ENCODE results near the gene ABI1. TPM values are rescaled to one million over a fixed set of nuclear protein-coding genes. Genes with fewer than 3 reads are reported as not detected.

ABI1 gene
- total RNA-seq, 4 donors from 2014 or later, result 51.4 to 67.1 (median 63.3) TPM

DNA sequence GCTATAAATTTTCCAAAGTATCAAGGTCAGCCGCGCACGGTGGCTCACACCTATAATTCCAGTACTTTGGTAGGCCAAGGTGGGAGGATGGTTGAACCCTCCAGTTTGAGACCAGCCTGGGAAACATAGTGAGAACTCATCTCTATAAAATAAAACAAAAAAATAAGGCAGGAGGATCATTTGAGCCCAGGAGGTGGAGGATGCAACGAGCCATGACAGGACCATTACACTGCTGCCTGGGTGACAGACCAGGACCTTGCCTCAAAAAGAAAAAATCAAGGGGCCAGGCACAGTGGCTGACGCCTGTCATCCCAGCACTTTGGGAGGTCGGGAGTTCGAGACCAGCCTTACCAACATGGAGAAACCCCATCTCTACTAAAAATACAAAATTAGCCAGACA, 60.3 kb downstream of the ABI1 start:
- no peak overlapping the region for H3K4me3 ChIP-seq
- no peaks in the 10 kb centered on the region for H3K36me3 ChIP-seq
- no peaks in the 10 kb centered on the region for H3K27me3 ChIP-seq
- TF ChIP-seq POLR2A (IDR thresholded peaks at IDR 0.05), result no peak
- DNase-seq, result no peak
- intact Hi-C loops (cut with DNase I), result no loop called here
- 88 to 94% methylated on average over 7 of the region's 7 CpGs for WGBS, 2 donors
- H3K9me3 ChIP-seq, result peaks cover 0 to 3% (median 0%) of the 10 kb centered on the region in 3 donors
- peaks cover 16 to 47% (median 19%) of the 10 kb centered on the region in 3 donors for H3K4me1 ChIP-seq
- H3K27ac ChIP-seq, result no peak overlapping the region

DNA sequence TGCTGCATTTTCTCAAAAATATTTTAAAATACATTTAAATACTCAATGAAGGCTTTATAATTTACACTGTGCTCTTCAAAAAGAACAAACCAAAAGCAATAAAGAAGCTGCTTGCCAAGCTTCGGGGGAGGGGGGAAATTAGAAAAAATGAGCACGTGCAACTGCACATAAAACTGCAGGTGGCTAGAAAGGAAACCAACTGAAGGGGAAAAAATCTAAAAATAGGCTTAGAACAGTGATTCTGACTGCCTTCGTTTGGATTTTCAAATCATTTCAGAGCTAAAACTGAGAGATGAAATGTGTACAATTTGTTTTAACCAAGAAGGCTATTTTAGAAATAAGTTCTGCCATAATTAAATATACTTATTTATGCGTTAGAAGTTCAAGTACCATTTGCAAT, 61.4 kb downstream of the ABI1 start:
- no peak for DNase-seq
- WGBS, 2 donors, result 41 to 49% methylated on average over 4 of the region's 4 CpGs
- no peak overlapping the region for H3K4me3 ChIP-seq
- peaks cover 10 to 36% (median 14%) of the 10 kb centered on the region in 3 donors for H3K4me1 ChIP-seq
- no peaks in the 10 kb centered on the region for H3K27me3 ChIP-seq
- TF ChIP-seq POLR2A (IDR thresholded peaks at IDR 0.05), result no peak
- TF ChIP-seq, protein P1, sequence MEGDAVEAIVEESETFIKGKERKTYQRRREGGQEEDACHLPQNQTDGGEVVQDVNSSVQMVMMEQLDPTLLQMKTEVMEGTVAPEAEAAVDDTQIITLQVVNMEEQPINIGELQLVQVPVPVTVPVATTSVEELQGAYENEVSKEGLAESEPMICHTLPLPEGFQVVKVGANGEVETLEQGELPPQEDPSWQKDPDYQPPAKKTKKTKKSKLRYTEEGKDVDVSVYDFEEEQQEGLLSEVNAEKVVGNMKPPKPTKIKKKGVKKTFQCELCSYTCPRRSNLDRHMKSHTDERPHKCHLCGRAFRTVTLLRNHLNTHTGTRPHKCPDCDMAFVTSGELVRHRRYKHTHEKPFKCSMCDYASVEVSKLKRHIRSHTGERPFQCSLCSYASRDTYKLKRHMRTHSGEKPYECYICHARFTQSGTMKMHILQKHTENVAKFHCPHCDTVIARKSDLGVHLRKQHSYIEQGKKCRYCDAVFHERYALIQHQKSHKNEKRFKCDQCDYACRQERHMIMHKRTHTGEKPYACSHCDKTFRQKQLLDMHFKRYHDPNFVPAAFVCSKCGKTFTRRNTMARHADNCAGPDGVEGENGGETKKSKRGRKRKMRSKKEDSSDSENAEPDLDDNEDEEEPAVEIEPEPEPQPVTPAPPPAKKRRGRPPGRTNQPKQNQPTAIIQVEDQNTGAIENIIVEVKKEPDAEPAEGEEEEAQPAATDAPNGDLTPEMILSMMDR (IDR thresholded peaks at IDR 0.05), result no peak
- no peaks in the 10 kb centered on the region for H3K36me3 ChIP-seq
- no peak overlapping the region for H3K27ac ChIP-seq
- peaks cover 0 to 3% (median 0%) of the 10 kb centered on the region in 3 donors for H3K9me3 ChIP-seq
- intact Hi-C loops (cut with DNase I), result no loop called here

DNA sequence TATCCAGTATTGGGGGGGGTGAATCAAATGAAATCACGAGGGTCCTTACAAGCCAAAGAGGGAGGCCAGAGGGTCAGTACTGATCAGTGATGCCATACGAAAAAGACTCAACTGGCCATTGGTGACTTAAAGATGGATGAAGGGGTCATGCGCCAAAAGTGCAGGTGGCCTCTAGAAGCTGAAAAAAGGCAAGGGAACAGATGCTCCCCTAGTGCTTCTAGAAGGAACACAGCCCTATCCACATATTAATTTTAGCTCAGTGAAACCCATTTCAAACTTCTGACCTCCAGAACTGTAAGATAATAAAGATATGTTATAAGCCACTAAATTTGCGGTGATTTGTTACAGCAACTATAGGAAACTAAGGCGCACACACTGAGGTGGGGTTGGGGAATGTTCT, 62.5 kb downstream of the ABI1 start:
- intact Hi-C loops (cut with DNase I), result no loop called here
- H3K27me3 ChIP-seq, result no peaks in the 10 kb centered on the region
- no peak overlapping the region for H3K27ac ChIP-seq
- no peaks in the 10 kb centered on the region for H3K36me3 ChIP-seq
- DNase-seq, result no peak
- WGBS, 2 donors, result 90 to 95% methylated on average over 5 of the region's 5 CpGs
- H3K9me3 ChIP-seq, result peaks cover 0 to 3% (median 0%) of the 10 kb centered on the region in 3 donors
- H3K4me3 ChIP-seq, result no peak overlapping the region
- TF ChIP-seq, protein P1 (IDR thresholded peaks at IDR 0.05), result no peak
- TF ChIP-seq POLR2A (IDR thresholded peaks at IDR 0.05), result no peak
- peaks cover 5 to 27% (median 9%) of the 10 kb centered on the region in 3 donors for H3K4me1 ChIP-seq

DNA sequence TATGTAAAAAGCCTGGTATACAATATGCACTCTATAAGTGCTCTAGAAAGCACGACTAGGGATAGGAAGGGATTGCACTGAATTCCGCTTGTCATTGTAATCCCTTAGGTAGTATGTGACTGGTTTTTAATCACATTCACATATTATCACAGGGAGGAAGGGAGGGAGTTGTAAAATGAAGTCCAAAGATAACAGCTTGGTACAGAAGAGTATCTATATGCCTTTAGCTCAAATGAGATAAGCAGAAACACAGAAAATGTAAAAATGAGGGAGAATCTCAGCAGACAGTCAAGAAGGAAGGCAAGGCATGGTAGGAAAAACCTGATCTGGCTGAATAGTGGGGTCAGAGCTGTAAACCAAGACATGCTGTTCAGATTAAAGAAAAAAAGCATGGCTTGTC, 63.4 kb downstream of the ABI1 start:
- Histone ChIP-seq H3K9me3 (peaks cover 0 to 3% (median 0%) of the 10 kb centered on the region in 3 donors), H3K27ac (no peak overlapping the region), H3K27me3 (no peaks in the 10 kb centered on the region), H3K4me1 (peaks cover 0 to 27% (median 7%) of the 10 kb centered on the region in 3 donors), H3K4me3 (no peak overlapping the region), H3K36me3 (no peaks in the 10 kb centered on the region)
- 90 to 100% methylated on average over 2 of the region's 2 CpGs for WGBS, 2 donors
- intact Hi-C loops (cut with DNase I), result no loop called here
- no peak for DNase-seq
- TF ChIP-seq, protein P1 (IDR thresholded peaks at IDR 0.05), result no peak
- no peak for TF ChIP-seq POLR2A (IDR thresholded peaks at IDR 0.05)

DNA sequence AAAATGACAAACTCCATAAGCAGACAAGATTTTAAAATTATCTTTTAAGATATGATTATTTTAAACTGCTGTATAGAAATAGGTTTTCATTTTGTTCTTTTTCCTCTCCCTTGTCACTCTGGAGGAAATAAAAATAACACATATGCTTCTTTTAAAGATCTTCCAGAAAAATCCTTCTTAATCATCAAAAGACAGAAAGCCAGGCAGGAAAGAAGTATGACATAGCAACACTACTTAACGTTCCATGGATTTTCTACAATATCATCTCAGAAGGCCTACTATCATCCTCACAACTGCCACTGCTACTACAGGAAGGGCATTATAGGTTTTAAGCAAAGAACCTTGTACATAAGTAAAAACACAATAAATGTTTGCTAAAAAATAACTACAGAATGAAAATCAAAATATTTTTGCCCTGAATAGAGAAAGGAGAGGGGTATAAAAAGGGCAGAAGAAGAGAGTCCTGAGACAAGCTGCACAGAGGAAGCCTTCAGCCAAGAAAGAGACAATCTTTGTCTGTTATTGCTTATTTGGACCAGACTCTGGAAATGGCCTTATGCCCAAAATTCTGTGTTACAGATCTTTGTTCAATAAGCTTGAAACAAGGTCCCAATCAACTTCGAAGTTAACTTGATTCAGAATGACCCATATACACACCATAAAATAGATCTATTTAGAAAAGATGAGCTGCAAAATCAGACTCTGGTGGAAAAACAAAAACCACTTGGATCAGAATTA, 67.8 kb downstream of the ABI1 start:
- DNase-seq, result no peak
- Histone ChIP-seq H3K27me3 (no peaks in the 10 kb centered on the region), H3K36me3 (no peaks in the 10 kb centered on the region), H3K4me3 (no peak overlapping the region), H3K27ac (peak overlapping the region in 1 of 4 donors; percentile 3), H3K4me1 (peaks cover 0 to 34% (median 7%) of the 10 kb centered on the region in 3 donors), H3K9me3 (peaks cover 0 to 3% (median 0%) of the 10 kb centered on the region in 3 donors)
- intact Hi-C loops (cut with DNase I), result no loop called here
- WGBS, 2 donors, result 31 to 51% methylated on average over 2 of the region's 2 CpGs
- TF ChIP-seq POLR2A (IDR thresholded peaks at IDR 0.05), result no peak
- TF ChIP-seq, protein P1 (IDR thresholded peaks at IDR 0.05), result no peak
